HG02588 (cell line): ENCODE measurements around the gene DKKL1.
A peak's percentile ranks its signal among the peaks of the same experiment; 100 is the strongest.
"Not testable (repeated sequence)": the region's sequence is repeated elsewhere in the genome, so short reads cannot be mapped to it uniquely, and the experiment has no call there.

Experiments used
- ATAC-seq: cut with Tn5 transposase; IDR thresholded peaks from one replicate; pipeline ENCODE4 v1.9.1; 2021; ENCODE audit warnings: mild to moderate bottlenecking, moderate library complexity; ENCODE audit not compliant: unreplicated experiment

The DKKL1 gene

DNA sequence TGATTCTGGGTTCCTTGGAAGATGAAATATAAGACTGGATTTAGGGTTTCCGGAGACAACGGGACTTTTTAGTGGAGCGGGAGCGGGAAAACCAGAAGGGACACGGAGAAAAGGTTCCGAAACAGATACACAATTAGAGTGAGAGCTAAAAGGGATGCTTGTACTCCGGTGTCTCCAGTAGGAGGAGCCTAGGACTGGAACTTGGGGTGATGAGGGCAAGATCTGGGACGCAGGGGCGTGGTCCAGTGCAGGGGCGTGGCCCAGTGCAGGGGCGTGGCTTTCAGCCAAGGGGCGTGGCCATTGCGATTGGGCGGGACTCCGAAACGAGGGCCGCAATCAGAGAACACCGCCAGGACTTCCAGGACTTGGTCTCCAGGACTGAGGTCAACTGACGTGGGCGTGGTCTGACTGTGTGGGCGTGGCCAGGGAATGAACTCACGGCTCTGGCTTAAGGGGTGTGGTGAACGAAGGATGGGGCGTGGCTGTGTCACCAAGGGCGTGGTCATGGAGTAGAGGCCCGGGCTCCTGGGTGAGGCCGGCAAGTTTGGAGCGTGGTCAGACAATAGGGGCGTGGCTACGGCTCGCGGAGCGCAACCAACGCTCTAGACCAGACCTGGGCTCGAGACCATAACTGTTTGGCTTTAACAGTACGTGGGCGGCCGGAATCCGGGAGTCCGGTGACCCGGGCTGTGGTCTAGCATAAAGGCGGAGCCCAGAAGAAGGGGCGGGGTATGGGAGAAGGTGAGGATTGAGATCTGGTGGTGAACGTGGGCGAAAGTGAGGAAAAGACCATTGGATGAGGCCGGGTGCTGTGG is at the start of gene DKKL1:
Gene DKKL1 (plus strand): TSS at position 610 of the 815 bp plus-strand sequence. CDS start 122 bp downstream, at position 732.
- no peak for ATAC-seq

DNA sequence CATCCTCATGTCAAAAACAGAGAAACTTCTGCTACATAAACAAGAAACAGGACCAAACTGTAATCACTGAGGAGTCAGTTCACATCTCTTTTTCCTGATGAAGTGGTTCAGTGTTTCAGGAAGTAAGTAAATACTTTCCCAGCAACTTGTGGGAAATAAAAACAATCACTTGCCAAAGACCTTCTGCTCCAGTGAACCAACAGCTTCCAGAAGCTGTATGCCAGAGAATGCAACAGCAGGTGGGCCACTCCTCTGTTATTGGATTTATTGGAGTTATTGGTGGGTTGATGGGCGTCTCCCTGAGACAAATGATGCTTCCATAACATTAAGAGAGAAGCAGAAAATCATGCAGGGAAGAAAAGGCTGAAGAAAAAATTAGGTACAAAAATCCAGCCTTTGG is 48.6 kb upstream of the DKKL1 start:
- no peak for ATAC-seq

DNA sequence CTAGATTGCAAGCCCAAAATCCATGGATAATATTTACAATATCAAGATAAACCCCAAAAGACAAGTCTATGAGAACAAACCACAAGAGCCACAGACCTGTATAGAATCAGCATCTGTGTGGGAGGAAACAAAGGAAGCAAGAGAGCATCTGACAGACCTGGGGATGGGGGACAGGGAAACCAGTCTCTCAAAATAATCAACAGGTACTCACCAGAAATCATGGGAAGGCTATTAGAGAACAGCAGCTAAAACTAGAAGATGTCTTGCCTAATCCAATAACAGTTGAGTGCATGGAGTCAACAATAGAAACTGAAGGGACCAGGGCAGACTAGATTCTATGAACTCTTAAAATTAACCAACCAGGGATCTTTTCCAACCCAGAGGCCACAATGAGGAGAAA is 47.4 kb upstream of the DKKL1 start:
- ATAC-seq: no peak

DNA sequence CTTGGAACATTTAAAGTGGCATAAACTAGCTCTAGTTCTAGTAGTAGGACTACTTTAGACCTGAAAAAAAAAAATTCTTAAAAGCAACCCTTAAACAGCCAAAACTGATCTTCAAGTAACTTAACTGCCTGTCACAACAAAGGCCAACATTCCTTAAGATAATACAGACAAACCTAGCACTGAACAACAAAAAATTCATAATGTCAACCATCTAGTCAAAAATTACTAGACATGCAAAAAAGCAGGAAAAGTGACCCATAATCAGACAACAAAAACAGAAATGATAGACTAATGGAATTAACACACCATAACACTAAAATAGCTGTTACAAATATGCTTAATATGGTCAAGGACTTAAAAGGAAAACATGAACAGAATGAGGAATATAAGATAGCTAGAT is 45.4 kb upstream of the DKKL1 start:
- ATAC-seq: no peak

DNA sequence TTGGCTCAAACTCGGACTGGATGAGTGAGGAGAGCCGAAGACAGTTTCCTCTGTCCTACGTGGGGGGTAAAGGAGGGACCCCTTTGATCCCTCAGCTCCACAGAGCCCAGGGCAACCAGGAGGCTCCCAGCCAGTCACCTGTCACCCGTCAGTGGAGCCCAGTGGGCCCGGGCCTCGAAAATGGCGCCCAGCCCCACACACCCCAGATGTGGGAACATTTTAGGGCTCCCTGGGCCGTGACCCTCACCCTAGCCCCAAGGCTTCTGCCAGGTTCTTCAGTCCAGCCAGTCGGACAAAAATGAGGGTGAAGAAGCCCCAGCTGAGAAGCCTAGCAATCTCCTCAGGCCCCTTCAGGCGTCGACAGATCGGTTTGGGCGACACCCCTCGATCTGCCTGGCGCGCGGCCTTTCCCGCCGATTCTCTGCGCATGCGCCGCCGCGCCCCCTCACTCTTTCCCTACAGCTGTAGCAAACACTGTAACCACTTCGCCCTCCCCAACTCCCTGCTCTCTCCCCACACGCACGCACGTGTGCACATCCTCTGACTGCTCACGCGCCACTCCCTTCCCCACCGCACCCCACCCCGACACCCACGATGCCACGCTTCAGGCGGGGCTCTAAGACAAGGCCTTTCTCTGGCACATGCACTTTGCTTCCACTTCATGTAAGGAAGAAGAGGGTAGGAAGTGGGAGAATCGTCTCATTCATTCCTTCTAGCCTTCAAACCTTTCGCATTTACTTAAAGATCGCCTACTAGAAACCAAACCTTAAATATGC is 38.7 kb upstream of the DKKL1 start, which contains the start of gene SLC6A16:
Gene SLC6A16 (minus strand): TSS at position 391 of the 776 bp plus-strand sequence. CDS start 13,844 bp downstream, outside the sequence.
- ATAC-seq: no peak

DNA sequence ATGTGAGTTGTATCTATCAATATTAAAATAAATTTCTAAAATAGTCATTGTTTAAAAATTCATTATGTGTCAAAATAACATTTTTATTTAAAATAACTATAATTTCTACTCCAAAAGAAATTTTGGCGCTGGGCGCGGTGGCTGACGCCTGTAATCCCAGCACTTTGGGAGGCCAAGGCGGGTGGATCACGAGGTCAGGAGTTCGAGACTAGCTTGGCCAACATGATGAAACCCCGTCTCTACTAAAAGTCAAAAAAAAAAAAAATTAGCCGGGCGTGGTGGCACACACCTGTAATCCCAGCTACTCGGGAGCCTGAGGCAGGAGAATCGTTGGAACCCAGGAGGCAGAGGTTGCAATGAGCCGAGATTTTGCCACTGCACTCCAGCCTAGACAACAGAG is 37.9 kb upstream of the DKKL1 start:
- not testable (repeated sequence) for ATAC-seq

DNA sequence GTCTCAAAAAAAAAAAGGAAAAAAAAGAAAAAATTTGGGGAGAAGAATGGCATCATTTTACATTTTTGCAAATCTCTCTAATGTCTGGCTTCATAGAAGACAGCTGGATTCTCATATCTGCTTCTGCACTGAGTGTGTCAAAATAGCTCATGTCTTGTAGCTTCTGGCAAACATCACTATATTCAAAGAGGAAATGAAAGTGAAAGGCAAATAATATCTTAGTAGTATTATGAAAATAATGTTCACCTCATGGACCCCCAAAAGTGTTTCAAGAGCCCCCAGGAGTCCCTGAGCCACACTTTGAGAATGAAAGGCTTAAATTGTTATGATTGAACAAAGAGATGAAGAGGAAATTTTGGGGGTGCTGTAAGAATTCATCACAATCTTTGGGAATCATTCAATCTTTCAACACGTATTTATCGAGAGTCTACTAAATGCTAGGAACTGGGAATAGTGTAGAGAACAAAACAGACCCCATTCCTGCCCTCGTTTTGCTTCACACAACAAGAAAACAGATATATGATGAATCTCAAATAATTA is 37.4 kb upstream of the DKKL1 start:
- ATAC-seq: no peak

DNA sequence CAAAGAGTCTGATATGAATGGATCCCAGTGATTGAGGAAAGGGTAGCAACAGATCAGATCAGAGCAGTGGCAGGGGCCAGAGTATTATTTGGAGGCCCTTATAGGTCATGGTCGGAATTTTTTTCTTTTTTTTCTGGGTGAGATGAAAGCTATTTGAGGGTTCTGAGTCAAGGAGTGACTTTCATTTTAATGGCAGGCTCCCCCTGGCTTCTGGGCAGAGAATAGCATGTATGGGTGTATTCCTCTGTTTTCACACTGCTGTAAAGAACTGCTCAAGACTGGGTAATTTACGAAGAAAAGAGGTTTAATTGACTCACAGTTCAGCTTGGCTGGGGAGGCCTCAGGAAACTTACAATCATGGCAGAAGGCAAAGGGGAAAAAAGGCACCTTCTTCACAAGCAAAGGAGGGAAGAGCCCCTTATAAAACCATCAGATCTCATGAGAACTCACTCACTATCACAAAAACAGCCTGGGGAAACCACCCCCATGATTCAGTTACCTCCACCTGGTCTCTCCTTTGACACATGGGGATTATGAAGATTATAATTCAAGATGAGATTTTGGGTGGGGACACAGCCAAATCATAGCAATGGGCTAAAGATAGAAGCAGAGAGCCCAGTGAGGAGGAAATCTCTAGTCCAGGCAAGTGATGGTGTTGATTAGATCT is 35.7 kb upstream of the DKKL1 start:
- ATAC-seq: no peak

DNA sequence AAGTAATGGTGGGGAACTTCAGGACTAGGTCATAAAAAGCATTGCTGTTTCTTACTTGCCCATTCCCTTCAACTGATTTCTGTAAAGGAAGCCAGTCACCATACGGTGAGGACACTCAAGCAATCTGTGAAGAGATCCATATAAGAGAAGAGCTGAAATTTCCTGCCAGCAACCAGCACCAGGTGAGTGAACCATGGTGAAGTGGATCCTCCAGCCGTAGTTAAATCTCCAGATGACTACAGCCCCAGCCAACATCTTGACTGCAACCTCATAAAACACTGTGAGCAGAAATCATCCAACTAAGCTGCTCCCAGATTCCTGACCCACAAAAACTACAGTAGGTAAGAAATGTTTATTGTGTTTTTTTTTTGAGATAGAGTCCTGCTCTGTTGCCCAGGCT is 34.9 kb upstream of the DKKL1 start:
- no peak for ATAC-seq

DNA sequence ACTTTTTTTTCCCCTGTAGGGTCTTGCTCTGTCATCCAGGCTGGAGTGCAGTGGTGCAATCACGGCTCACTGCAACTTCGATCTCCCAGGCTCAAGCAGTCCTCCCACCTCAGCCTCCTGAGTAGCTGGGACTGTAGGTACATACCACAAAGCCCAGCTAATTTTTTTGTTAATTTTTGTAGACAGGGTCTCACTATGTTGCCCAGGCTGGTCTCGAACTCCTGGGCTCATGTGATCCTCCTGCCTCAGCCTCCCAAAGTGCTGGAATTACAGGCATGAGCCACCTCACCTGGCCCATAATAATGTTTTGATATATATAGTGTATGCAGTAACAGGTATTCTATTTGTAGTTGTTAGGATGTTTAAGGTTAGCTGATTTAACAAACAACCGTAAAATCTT is 32.5 kb upstream of the DKKL1 start:
- not testable (repeated sequence) for ATAC-seq

DNA sequence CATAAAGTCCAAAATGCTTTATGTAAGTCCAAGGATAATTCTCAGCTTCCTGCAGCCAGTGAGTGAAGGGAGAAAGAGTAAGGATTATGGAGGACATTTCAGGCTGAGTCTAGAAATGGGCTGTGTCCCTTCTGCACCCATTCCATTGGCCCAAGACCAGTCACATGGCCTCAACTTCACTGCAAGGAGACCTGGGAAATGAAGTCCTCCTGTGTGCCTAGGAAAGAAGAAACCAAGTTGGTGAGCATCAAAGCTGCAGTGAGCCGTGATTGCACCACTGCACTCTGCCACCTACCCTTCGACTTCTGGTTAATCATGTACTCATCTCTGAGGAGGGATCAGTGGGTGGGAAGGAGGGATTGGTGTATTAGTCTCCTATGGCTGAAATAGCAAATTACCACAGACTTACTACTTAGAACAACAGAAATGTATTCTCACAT is 32.0 kb upstream of the DKKL1 start:
- ATAC-seq: no peak

DNA sequence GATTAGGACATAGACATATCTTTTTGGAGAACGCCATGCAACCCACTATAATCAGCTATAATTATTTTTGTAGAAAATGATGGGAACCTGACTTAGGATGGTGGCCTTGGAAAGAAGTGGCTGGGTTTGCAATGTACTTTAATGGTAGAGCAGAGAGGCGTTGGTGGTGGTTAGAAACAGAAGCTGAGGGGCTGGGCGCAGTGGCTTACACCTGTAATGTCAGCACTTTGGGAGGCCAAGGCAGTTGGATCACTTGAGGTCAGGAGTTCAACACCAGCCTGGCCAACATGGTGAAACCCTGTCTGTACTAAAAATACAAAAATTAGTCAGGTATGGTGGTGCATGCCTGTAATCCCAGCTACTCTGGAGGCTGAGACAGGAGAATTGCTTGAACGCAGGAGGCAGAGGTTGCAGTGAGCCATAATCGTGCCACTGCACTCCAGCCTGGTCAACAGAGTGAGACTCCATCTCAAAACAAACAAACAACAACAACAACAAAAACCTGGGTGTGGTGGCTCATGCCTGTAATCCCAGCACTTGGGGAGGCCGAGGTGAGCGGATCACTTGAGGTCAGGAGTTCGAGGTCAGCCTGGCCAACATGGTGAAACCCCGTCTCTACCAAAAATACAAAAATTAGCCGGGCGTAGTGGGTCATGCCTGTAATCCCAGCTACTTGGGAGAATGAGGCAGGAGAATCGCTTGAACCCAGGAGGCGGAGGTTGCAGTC is 30.8 kb upstream of the DKKL1 start:
- not testable (repeated sequence) for ATAC-seq

DNA sequence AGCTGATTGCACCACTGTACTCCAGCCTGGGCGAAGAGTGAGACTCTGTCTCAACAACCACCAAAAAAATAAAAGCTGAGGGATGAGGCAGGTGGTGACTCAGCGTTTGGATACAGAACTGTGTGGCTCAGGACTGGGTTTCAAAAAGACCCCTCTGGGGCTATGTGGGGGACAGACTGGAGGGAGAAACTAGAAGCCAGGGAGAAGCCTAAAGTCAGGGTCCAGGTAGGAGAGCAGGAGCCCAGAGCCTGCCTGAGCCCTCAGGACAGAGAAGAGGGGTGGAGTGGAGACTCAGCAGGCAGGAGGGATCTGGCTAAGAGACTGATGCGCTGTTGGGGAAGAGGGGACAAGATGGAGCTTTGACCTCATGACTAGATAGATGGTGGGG is 30.3 kb upstream of the DKKL1 start:
- no peak for ATAC-seq

DNA sequence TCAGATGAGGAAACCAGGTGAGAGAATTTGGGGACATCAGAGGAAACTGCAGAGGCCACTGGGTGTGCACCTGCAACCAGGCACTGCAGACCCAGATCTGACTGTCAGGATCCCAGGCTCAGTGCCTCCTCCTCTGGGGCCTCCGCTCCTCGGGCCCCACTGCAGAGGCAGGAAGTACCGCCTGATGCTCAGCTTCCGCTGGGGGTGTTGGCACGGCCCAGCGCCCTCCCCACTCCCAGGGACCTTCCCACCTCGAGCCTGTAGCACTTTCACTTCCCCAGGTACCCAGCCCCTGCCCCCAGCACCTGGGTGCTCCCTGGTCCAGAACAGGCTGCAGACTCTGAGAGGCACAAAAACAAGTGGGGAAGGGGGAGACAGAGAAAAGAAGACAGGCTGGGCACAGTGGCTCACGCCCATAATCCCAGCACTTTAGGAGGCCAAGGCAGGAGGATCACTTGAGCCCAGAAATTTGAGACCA is 29.8 kb upstream of the DKKL1 start:
- peak; percentile 47 for ATAC-seq

DNA sequence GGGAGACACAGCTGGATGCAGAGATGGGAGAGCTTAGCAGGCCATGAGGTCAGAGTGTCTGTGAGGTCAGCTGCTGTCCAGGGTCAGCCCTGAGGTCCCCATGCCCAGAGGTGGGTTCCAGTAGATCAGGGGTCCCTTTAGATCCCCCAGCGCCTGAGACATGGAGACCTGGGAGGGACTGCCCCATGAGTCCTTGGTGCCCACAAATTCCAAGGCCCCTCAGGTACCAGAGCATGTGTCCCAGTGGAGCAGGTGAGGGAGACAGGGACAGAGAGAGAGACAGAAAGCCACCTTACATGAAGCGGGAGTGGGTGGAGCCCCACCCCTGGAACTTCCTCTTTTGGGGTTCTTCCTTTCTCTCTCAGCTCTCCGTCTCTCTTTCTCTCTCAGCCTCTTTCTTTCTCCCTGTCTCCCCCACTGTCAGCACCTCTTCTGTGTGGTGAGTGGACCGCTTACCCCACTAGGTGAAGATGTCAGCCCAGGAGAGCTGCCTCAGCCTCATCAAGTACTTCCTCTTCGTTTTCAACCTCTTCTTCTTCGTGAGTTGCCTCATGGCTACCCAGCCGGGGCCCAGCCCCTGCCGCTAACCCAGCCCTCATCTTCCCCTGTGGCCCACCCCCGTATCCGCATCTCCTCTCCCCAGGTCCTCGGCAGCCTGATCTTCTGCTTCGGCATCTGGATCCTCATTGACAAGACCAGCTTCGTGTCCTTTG is 28.4 kb upstream of the DKKL1 start, which contains the start of gene CD37:
Gene CD37 (plus strand): TSS at position 336 of the 713 bp plus-strand sequence. CDS start 135 bp downstream, at position 471.
- ATAC-seq: no peak

DNA sequence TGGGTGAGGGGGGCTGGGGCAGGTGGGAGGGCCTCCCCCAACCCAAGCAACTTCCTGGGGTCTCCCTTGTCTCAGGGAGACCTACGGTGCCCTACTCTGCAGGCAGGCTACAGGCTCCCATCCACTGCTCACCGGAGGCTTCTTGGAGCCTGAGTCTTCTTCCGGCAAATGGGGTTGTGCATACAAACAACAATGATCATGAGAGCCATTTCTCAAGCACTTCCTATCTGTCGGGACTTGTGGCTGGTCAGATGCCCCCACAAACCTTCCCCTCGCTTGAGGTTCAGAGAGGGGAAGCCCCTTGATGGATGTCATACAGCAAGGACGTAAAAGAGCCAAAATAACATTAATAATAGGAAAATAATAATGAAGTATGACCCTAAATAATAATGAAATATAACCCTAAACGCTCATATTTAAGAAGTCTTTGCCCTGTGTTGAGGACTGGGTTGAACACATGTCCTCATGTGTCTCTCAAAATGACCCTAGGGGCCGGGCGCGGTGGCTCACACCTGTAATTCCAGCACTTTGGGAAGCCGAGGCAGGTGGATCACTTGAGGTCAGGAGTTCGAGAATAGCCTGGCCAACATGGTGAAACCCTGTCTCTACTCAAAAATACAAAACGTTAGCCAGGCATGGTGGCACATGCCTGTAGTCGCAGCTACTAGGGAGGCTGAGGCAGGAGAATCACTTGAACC is 27.7 kb upstream of the DKKL1 start:
- no peak for ATAC-seq

DNA sequence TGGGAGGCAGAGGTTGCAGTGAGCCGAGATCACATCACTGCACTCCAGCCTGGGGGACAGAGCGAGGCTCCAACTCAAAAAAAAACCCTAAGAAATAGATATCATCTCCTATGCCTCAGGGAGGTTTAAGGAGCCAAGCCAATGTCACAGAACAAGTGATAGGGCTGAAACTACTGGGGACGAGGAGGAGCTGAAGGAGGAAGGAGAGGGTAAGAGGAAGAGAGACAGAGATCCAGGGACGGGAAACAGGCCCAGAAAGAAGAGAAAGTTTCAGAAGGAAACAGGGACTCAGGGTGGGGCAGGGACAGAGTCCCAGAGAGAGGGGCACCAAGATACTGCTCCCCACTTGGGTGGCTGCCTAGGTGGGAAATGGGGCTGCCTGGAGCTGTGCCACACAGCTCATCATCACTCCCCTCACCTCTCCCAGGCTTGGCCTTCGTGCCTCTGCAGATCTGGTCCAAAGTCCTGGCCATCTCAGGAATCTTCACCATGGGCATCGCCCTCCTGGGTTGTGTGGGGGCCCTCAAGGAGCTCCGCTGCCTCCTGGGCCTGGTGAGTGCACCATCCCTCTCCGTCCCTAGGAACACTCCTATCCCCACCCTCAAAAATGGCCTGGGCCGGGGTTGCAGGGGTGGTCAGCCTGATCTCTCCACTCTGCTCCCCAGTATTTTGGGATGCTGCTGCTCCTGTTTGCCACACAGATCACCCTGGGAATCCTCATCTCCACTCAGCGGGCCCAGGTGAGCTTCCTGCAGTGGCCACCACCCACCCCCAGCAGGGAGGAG is 27.0 kb upstream of the DKKL1 start:
- no peak for ATAC-seq
